ENCODE data around the gene CTSF. TPM values are rescaled to one million over a fixed set of nuclear protein-coding genes. Genes with fewer than 3 reads are reported as not detected.

Gene CTSF
- total RNA-seq, 1 experiment from 2014 or later: 28.9 TPM

- DNase-seq (ENCODE audit: low read depth): no peak
Observed at GRCh38 chr11:66539170-66539869, 29.1 kb downstream of the CTSF start.

DNA sequence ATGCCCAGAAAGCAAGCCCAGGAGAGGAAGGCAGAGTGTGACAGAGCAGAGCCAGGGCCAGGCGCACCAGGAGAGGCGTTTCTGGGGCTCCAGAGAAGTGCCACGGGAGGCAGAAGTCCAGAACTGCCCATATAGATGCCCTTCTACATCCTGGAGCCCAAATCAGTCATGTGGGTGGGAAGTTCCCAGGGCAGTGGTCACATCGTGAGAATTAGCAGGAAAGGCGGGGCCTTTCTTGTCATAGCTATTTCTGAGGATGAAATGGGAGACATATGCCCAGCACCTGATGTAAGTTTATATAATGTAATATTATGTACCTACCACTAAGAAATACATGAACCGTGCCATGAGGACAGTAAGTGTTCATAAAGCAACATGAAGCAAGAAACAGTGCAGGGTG lies 35.6 kb downstream of the CTSF start:
- no peak for DNase-seq (ENCODE audit: low read depth)

DNA sequence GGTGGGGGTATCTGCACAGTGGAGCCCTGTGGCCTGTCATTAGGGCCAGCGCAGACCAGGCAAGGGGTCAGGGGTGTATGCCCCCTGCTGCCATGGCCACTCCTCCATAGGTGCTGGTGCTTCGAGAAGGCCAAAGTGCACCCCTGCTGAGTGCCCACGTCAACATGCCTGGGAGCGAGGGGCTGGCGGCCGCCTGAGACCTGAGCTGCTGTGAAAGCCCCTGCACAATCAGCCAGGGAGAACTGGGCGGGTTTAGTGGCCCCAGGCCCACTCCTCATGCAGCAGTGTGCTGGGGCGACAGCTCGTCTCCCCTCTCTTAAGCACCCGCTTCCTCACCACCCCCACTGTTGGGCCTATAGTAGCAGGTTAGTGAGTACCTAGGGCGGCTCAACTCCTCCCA lies 36.6 kb downstream of the CTSF start:
- DNase-seq (ENCODE audit: low read depth): no peak

DNA sequence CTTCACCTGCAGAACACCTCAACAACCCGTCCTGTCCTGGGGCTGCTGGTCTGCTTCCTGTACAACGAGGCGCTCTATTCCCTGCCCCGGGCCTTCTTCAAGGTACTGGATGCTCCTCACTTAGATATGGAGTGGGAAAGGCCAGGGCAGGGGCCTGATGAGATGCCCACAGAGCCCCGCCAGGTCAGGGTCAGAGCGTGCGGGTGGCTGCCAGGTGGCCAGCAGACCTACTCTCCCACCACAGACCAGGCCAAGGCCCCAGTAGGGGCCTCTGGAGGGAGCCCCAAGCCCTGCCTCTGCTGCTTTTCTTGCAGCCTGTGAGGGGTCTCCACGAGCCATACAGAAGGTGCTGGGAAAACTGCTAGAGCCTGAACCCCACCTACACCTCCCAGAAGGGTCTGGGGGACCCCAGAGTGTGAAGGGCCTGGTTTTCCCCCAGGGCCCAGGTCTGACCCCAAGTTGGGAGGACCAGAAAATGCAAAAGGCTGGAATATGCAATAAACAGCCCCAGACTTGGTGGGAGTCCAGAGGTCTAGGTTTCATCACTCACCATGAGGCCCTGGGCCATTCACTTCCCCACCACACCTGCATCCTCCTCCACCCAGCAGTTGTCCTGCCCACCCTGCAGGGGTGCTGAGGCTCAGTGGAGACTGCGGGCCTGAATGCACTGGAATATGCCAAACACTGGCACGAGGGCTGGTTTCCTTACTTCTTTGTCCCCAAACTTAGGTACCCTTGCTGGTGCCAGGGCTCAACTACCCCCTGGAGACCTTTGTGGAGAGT lies 37.3 kb downstream of the CTSF start:
- no peak for DNase-seq (ENCODE audit: low read depth)

- no peak for DNase-seq (ENCODE audit: low read depth)
Observed at GRCh38 chr11:66529655-66530054, 38.8 kb downstream of the CTSF start.

GRCh38 chr11:66529069-66529468 lies 39.3 kb downstream of the CTSF start:
- DNase-seq (ENCODE audit: low read depth): no peak

- DNase-seq (ENCODE audit: low read depth): no peak
Observed at GRCh38 chr11:66524304-66525040, 43.9 kb downstream of the CTSF start.

GRCh38 chr11:66523611-66524010 lies 44.8 kb downstream of the CTSF start:
- no peak for DNase-seq (ENCODE audit: low read depth)

Other genes with a start within 250 kb of the CTSF start
- 82.1 and 97.9 TPM in 2 replicates for gene RIN1, start 232.2 kb downstream of the CTSF start, total RNA-seq (2014; rRNA removed)
- 102 and 107 TPM in 2 replicates for gene BRMS1, start 223.5 kb downstream of the CTSF start, total RNA-seq (2014; rRNA removed)
- gene B4GAT1, start 221.0 kb downstream of the CTSF start, total RNA-seq (2014; rRNA removed): 50.9 and 51.0 TPM in 2 replicates
- not detected in 2 replicates for gene SLC29A2, start 196.8 kb downstream of the CTSF start, total RNA-seq (2014; rRNA removed)
- 0.13 TPM in 1 of 2 replicates, not detected in the other for gene NPAS4, start 147.6 kb downstream of the CTSF start, total RNA-seq (2014; rRNA removed)
- gene MRPL11, start 129.8 kb downstream of the CTSF start, total RNA-seq (2014; rRNA removed): 49.9 and 57.8 TPM in 2 replicates
- gene PELI3, start 101.7 kb downstream of the CTSF start, total RNA-seq (2014; rRNA removed): 6.5 and 7.2 TPM in 2 replicates
- 66.8 and 71.2 TPM in 2 replicates for gene DPP3, start 88.2 kb downstream of the CTSF start, total RNA-seq (2014; rRNA removed)
- gene BBS1, start 58.0 kb downstream of the CTSF start, total RNA-seq (2014; rRNA removed): 19.0 and 26.2 TPM in 2 replicates
- 20.1 and 24.8 TPM in 2 replicates for gene ZDHHC24, start 22.6 kb downstream of the CTSF start, total RNA-seq (2014; rRNA removed)
- not detected in 2 replicates for gene ACTN3, start 21.7 kb downstream of the CTSF start, total RNA-seq (2014; rRNA removed)
- gene CCDC87, start 24.5 kb upstream of the CTSF start, total RNA-seq (2014; rRNA removed): 0.34 and 0.51 TPM in 2 replicates
- gene CCS, start 24.6 kb upstream of the CTSF start, total RNA-seq (2014; rRNA removed): 20.3 and 22.5 TPM in 2 replicates
- 50.0 and 58.7 TPM in 2 replicates for gene RBM14, start 48.0 kb upstream of the CTSF start, total RNA-seq (2014; rRNA removed)
- gene RBM4, start 70.1 kb upstream of the CTSF start, total RNA-seq (2014; rRNA removed): 86.4 and 87.6 TPM in 2 replicates
- 23.5 and 33.2 TPM in 2 replicates for gene RBM4B, start 109.3 kb upstream of the CTSF start, total RNA-seq (2014; rRNA removed)
- 0.06 and 0.57 TPM in 2 replicates for gene SPTBN2, start 160.6 kb upstream of the CTSF start, total RNA-seq (2014; rRNA removed)

Measured in LHCN-M2 (cell line).